HG03103 (cell line): Measurements from ENCODE around the gene OLFML1.
A peak's percentile ranks its signal among the peaks of the same experiment; 100 is the strongest.

Experiments used
- ATAC-seq: cut with Tn5 transposase; IDR thresholded peaks from one replicate; pipeline ENCODE4 v1.9.1; 2021; ENCODE audit warnings: low read depth; ENCODE audit not compliant: unreplicated experiment

The OLFML1 gene

DNA sequence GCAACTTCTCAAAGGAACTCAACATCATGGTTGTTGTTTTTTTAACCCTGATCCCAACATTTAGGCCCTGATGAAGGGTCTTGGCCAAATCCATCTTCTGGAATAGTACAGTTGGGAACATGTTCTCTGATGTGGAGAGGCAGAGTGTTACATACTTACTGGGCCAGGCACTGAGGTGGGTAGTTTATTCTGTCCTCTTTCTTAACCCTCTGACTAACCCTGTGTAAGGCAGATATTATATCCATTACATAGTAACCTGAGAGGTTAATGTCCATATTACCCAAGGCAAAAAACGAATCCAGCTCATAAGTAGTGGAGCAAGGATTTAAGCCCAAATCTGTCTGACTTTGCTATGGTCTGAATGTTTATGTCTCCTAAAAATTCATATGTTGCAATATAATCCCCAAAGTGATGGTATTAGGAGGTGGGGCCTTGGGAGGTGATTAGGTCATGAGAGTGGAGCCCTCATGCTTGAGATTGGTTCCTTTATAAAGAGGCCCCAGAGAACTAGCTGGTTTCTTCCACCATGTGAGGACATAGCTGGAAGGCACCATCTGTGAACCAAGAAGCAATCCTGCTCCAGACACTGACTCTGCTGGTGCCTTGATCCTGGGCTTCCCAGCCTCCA, 44.8 kb downstream of the OLFML1 start:
- no peak for ATAC-seq

DNA sequence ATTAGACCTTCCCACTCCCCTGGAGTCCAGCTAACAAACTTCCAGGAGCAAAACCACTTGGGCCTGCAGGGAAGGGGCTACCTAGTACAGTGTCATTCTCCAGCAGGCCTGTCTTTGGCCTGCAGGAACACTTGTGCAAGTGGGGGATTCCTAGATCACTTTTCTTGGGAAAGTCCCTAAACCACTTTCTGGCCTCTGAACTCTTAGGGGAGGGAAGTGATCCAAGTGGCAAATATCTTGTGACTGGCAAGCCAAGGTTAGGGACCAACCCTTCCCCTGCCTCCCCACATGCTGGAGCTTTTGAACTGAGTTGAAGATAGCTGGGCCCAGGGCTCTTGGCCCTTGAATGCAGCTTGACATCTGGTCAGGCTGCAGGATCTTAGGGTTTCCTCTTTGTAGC, 45.7 kb downstream of the OLFML1 start:
- ATAC-seq = no peak

DNA sequence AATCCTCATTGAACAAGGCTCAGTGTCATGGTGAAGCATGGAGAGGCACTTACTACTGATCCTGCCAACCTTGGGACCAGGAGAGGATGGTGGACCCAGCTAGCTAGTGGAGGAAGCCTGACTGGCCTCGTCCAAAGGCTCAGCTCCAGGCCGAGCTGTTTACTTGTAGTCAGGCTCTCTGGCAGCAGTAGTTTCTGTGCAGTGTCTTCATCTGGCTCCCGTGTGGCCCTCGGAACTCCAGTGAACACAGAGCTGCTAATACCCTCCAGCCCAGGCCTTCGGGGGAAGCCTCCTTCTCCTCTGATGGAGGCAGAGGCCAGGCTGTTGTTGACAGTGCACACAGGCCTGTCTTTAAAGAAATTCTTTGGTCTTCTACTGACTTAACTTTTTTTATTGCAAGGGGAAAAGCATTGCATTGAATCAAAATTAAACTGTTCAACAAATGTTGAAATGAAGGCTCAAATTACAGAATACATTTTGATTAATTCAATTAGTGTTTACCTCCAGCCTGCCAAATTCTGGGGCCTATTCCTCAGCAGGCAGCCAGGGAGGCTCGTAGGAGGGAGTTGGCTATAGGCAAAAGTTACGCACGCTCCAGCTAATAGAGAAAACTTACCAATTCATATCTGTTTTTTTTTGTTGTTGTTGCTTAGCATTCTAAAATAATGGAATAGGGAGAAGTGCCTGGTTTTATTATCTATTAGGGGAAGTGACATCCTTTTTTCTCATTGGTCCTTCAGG, 47.3 kb downstream of the OLFML1 start:
- ATAC-seq = no peak

DNA sequence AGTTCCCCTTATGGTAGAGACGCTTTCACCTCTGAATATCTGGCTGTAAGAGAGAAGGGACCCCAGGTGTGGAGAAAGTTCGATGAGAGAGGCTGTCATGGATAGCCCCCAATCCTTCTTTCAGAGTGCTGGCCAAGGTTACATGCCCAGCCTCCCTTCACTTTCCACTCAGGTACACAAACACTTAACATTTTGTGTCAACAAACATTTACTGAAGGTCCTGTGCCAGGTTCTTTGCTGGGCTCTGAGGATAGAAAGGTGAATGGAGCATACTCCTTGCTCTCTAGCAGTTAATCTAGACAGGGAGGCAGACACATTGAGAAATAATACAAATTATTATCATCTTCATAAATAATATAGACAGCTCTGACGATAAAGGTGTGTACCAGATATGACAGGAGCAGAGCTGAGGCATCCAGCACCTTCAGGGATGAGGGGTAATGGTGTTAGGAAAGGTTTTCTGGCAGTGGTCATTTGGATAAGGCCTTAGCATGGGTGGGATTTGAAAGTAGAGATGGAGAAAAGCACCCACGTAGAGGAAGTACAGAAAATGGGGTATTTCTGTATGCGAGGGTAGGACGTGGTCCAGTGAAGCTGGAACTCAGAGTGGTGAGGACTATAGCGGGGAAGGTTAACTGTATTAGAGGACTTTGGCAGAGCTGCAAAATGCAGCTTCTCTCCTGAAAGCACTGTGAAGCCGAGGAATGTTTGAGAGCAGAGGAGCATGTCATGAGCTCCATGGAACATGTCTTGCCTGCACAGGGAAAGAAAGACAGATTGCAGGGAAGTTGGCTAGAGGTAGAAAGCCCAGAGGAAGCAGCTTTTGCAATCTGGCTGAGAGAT, 48.1 kb downstream of the OLFML1 start:
- peak; percentile 29 for ATAC-seq

DNA sequence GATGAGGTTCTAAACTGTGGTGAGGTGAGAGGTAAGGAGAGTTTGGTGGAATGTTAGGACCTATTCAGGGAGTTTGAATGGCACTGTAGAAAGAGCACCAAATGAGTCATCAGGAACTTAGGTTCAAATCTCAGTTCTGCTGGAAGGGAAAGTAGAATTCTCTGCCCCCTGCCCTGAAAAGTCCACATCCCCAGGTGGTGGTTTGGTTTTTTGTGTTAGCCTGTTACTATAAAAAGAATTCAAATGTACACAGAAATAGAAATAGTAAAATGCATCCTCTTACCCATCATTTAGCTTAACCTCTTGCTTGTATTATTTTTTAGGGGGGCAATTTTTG, 48.7 kb downstream of the OLFML1 start:
- peak; percentile 49 for ATAC-seq

DNA sequence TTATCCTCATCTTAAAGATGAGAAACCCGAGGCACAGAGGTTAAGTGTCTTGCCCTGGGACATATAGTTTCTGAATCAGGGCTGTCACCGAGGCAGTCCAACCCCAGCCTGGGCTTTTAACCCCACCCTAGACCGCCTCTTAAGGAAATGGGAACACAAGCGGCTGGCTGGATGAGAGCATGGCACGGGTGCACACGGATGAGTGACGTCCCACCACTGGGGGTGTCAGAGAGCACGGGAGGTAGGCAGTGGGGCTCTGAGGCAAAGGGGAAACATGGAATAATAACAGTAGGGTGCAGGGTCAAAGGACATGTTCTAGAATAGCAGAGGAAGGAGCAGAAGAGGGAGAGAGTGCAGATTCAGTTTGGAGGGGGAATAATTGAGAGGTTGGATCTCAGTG, 50.8 kb downstream of the OLFML1 start:
- ATAC-seq = no peak

DNA sequence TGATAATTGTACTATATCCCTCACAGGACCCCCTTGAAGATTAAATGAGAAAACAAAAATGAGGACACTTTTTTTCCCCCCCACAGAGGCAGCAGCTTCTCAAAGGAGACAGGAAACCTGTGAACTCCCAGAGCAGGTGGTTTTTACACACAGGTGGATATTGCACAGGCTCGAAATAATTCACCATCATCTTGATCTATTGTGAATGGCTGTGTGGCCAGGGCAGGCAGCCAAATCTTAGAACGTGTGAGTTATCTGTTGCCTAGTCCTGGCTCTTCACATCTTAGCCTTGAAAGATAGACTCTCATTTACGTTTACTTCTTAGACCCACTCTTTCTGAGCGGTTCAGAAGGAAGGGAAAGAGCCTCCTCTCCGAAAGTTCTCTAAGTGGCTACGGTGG, 52.0 kb downstream of the OLFML1 start:
- no peak for ATAC-seq

DNA sequence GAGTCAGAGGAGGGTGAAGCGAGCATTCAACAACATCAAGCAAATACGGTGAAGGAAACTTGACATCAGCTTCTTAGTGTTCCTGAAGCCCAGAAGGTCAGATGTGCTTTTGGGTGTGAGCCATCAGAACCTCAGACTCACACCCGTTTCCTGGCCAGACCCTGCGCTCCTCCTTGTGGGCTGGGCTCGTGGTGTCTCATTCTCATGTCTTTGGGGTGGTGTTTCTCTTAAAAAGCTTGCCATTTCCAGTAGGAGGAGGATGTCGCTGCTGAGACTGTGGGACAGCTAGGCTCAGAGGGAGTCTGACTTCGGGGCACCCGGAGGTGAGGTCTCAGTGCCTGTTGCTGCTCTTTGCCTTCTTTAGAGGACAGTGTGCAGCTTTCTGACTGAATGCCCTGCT, 52.7 kb downstream of the OLFML1 start:
- ATAC-seq = no peak

DNA sequence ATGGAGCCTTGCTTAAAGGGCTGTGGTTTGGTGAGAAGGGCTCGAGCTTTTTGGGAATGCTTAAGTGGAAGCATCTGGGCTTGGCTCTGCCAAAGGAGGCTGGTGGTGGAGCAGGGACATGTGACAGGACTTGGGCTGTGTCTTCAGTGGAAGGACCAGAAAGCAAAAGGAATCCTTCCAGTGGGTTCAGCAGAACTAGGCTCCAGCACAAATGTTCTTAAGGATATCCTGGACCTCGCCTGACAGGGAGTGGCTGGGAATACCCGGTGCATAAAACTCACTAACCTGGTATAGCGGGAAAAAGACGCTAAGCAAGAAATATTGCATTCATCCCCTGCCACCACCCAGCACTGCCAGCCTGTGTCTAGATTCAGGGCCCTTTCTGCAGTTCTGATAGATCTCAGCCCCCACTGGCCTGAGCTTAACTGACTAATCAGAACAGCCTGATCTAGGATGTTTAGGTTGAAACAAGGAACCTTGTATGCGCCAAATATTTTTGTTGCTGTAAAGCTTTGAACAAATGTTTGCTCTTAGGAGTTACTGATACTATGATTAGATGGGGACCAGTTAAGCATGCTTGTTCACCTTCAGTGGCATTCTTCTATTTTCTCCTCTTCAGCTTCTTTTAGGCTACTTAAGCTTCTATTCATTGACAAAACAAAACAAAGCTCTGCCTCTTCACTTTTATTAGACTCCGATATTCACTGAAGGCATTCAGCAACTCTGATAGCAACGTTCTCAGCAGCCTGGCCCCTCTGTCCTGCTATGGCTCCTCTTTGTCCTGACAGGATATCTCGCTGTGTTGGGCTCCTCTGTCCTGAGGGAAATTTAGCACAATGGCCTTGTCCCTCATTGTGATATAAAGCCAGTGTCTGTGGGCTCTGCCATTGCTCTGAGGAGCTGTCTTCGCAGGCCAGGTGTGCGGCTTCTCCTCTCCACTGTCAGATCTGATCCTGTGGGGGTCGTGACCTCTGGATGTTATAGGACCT, 53.5 kb downstream of the OLFML1 start:
- no peak for ATAC-seq

DNA sequence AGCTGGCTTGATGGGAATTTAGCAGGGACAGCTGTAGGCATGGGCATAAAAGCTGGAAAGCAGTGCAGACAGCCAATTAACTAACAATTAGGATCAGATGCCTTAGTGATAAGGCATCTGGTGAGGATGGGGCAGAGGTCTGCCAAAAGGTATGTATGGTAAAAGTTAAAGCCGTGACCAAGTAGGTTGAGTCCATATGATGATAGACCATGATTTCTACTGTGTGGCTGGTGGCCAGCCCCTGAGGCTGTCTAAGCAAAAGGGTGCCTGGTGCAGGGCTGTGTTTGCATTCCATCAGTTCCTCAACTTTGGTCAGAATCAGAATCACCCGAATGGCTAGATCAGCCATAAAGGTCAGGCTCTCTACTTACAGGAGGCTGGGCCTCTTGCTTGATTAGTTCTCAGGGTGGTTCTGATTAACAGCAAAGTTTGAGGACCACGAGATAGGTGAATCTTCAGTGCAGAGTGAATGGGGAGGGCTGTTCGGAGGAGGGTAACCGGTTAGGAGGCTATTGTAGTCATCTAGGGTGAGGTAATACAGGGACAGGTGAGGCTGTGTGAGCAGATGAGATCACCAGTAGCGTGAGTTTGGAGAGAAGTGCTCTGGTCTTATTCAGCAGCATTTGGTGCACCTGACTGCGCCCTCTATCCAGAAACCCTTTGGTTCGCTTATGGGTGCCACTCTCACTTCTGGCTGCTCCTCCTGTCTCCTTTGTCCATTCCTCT, 55.7 kb downstream of the OLFML1 start:
- no peak for ATAC-seq

DNA sequence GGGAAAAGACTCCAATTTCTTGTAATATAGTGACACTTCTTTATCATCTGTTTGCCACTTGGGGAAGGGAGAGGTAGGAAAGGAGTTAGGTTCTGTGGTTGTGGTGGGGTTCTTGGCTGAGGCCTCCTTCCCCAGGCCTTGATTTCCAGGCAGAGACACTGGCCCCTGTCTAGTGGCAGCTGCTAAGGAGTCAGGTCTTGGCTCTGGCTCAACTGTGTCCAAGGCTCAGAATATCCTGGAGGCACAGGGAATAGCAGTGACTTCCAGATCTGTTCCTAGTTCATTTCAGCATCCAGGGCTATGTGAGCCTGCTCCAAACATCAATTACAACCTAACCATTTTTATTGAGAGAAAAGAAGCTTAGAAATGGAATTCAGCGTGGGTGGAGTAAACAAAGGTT, 58.0 kb downstream of the OLFML1 start:
- ATAC-seq = no peak

DNA sequence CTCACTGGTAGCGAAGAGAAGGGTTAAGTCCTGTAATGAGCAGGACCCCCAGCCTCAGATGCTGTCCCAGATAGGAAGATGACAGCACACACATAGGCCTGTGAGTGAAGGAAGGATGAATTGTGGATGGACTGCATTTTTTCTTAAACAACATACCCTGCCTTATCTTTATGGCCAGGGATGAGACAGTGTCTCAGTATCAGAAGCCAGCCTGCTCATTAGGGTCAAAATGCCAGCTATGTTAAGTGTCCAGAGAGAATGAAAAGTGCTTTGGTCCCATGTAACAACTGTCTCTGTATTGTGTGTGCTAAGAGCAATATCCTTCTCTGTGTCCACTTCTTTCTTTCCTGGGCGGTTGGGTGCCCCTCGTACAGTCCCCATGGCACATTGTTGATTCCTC, 58.7 kb downstream of the OLFML1 start:
- no peak for ATAC-seq

DNA sequence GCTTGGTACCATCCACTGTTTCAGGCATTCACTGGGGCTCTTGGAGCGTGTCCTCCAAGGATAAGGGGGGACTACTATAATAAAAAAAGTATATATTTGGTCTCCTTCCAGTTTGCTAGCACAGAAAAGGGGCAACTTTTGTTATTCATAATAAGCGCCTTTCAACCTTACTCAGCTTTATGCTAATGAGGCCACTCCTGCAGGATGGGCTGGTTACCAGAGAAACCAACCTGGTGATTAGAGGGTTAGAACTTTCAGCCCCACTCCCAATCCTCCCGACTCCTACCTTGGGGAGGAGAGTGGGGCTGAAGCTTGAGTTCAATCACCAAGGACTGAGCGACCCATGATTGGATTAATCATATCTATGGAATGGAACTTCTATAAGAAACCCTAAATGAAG, 60.3 kb downstream of the OLFML1 start:
- no peak for ATAC-seq

DNA sequence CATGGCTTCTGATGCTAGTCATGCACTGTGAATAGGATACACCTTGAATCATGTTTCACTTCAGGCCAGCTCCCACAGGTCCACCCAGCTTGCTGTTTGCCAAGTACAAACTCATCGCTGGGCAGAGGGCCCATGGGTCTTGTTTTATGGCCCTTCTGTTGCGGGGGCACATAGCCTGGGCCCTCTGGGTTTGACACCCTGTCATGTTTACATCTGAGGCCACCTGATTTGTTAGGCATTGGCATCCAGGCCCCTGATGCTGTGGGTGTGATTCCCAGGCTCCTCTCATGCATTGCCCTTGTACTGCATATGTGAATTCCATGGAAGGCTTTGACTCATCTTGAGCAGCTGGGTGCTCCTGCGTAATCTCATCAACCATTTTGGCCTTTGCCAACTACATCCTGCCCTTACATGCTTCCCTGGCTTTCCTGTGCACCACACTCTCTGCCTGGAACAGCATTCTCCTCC, 61.1 kb downstream of the OLFML1 start:
- ATAC-seq = no peak

DNA sequence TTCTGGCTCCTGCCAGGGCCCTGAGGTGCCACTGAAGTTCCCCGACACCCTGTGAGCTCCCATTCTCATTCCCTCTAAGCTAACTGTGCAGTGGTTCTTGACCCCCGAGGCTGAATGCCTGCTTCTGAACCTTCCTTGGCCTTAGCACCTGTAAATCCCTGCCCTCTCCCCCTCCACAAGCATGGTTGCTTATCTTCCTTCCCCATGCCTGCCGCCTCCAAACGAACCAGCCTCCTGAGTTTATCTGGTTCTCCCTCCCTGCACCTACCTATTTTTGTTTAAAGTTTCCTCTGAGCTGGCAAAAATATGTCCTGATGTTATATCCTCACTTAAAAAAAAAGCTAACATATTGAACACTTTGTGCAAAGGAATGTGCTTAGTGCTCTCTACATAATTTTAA, 62.4 kb downstream of the OLFML1 start:
- ATAC-seq = no peak

DNA sequence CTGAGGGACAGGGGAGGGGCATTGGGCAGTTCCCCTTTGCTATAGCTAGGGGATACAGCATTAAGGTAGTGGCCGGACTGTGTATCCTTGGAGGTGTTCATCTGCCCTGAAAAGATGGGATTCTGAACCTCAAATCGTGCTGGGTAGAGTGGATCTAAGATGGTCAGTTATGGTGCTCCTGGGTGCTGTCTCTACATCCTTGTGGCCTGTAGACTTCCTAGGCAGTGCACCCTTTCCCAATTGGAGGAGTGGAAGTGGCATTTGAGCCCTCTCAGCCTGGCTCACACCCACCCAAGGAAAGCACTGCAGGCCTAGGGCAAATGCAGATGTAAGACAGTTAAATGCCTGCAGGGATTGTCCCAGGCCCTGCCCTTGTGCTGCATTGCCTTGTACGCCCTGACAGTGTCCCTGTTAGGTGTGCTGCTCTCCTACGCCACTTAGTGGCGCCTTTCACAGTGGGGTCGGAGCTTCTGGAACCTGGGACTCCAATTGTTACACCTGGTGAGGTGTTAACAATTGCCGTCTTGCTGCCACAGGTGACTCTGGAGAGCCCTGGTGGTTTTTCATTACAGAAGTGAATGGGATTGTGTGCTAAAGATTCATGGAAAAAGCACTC, 63.5 kb downstream of the OLFML1 start:
- ATAC-seq = no peak

DNA sequence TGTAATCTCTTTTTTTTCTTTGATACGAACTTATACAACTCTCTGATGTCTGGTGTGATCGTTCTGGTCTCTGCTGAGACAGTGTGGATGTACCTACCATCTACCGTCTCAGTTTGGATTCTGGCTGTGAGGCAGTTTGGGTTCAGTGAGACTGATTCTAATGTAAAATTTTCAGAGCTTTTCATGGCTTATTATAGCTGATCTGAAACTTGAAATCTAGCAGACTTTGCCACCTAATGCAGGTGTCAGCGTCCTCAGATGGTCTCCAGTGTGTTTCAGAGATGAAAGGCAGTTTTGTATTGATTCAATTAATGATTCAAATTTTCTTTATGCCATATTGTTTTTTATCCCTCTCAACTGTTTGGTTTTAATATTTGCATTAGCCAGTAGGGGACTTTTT, 64.4 kb downstream of the OLFML1 start:
- no peak for ATAC-seq

DNA sequence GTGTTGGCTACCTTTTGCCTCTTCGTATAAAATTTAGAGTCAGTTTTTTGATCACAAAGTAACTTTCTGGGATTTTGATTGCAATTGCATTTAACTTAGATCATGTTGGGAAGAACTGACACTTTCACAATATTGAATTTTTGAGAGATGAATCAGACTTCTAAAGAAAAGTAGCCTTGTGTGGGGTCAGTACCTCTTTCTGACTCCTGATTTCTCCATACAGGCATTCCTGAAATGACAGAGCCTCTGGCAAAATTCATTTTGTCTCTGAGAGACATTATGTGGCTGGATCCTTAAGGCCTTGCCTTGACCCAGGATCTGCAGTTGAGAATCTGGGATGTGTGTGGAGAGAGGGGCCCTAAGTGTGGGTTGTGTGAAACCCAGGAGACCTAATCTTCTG, 66.3 kb downstream of the OLFML1 start:
- ATAC-seq = no peak

DNA sequence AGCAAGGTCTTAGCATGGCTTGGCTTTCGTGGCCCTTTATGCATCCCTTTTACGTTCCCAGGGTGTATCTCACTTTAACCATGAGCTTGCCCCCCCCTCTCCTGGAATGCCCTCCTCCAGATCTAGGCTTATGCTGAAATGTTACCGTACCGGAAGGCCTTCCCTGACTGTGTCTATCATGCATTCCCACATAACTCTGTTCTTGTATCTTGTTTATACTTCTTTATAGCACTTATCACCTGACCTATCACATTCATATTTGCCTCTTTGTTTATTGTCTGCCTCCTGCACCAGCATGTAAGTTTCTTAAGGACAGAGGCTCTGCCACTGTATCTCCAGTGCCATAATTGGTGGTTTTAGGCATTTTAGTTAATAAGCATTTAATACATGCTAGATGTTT, 67.4 kb downstream of the OLFML1 start:
- ATAC-seq = no peak
